ENCODE data around the gene NDUFAF5. TPM values are rescaled to one million over a fixed set of nuclear protein-coding genes. Genes with fewer than 3 reads are reported as not detected.

The NDUFAF5 gene
- total RNA-seq, 6 donors from 2014 or later, result 12.0 to 53.4 (median 17.7) TPM

DNA sequence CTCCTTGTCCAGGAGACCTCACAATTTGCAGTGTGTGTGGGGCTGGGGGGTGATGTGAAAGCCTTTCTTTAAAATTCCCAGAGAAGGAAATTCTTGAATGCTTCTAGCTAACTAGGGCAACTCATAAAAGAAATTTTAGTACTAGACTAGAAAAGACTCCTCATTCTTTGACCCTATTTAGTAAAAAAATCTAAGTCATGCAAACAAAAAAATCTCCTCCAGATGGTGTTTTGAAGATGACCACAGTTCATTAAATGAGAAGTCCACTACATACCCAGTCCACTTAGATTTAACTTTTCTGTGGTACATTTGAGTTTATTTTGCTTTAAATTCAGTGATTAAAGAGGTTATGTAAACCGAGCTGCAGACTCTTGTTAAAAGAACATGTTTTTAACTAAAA lies 67.5 kb downstream of the NDUFAF5 start:
- Histone ChIP-seq H3K9me3 (no peaks in the 10 kb centered on the region), H3K36me3 (no peaks in the 10 kb centered on the region), H3K27me3 (no peaks in the 10 kb centered on the region), H3K4me3 (no peak overlapping the region), H3K4me1 (peaks cover 0 to 4% (median 1%) of the 10 kb centered on the region in 4 donors), H3K27ac (peak overlapping the region in 1 of 4 donors; percentile 27)
- ATAC-seq (ENCODE audit: low FRiP score in 2 of 2), result no peak
- TF ChIP-seq POLR2AphosphoS5 (IDR thresholded peaks at IDR 0.05), result no peak
- TF ChIP-seq, protein P1, sequence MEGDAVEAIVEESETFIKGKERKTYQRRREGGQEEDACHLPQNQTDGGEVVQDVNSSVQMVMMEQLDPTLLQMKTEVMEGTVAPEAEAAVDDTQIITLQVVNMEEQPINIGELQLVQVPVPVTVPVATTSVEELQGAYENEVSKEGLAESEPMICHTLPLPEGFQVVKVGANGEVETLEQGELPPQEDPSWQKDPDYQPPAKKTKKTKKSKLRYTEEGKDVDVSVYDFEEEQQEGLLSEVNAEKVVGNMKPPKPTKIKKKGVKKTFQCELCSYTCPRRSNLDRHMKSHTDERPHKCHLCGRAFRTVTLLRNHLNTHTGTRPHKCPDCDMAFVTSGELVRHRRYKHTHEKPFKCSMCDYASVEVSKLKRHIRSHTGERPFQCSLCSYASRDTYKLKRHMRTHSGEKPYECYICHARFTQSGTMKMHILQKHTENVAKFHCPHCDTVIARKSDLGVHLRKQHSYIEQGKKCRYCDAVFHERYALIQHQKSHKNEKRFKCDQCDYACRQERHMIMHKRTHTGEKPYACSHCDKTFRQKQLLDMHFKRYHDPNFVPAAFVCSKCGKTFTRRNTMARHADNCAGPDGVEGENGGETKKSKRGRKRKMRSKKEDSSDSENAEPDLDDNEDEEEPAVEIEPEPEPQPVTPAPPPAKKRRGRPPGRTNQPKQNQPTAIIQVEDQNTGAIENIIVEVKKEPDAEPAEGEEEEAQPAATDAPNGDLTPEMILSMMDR (IDR thresholded peaks at IDR 0.05), result no peak
- no peak for TF ChIP-seq EP300 (IDR thresholded peaks at IDR 0.05)
- TF ChIP-seq POLR2A (IDR thresholded peaks at IDR 0.05), result no peak
- DNase-seq, result no peak
- 54 to 58% methylated on average over 1 of the region's 1 CpG for WGBS, 2 donors

DNA sequence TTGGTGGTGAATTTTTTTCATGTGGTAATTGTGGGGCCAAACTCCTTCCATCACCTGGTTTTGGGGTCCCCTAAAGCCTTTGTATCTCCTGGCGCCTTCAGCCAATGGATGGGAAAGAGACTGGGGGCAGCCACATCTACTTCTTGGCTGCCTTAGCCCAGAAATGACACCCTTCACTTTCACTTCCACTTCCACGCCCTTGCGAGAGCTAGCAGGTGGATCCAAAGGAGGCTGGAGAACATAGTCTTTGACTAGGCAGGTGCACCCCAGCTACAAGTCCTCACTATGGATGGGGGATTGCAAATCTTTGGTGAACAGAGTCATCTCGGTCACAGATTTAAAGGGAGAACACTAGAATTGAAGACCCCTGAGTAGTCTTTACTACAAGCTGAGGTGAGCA lies 70.8 kb downstream of the NDUFAF5 start:
- Histone ChIP-seq H3K27me3 (no peaks in the 10 kb centered on the region), H3K4me3 (no peak overlapping the region), H3K36me3 (no peaks in the 10 kb centered on the region), H3K27ac (no peak overlapping the region), H3K4me1 (peaks cover 0 to 5% (median 2%) of the 10 kb centered on the region in 4 donors), H3K9me3 (no peaks in the 10 kb centered on the region)
- TF ChIP-seq, protein P1 (IDR thresholded peaks at IDR 0.05), result no peak
- TF ChIP-seq EP300 (IDR thresholded peaks at IDR 0.05), result no peak
- no peak for TF ChIP-seq POLR2A (IDR thresholded peaks at IDR 0.05)
- TF ChIP-seq POLR2AphosphoS5 (IDR thresholded peaks at IDR 0.05), result no peak
- DNase-seq (no peak), ATAC-seq (ENCODE audit: low FRiP score in 2 of 2) (no peak)
- 78 to 94% methylated on average over 4 of the region's 4 CpGs for WGBS, 2 donors

DNA sequence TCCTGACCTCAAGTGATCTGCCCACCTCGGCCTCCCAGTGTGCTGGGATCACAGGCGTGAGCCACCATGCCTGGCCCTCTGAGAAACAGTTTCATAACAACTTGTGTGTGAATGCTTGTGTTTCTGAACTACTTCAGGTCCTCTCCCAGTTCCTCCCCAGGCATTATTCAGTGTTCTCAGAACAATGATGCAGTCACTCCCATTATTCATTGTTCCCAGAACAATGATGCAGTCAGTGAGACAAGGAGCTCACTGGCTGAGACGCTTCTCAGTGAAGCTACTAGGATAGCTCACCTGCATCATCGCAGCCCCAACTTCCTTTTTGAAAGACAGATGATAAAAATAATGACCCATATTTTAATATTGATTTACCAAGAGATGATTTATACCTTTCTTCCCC lies 71.5 kb downstream of the NDUFAF5 start:
- Histone ChIP-seq H3K27ac (no peak overlapping the region), H3K36me3 (no peaks in the 10 kb centered on the region), H3K9me3 (no peaks in the 10 kb centered on the region), H3K27me3 (no peaks in the 10 kb centered on the region), H3K4me1 (peaks cover 0 to 5% (median 2%) of the 10 kb centered on the region in 4 donors), H3K4me3 (no peak overlapping the region)
- TF ChIP-seq EP300 (IDR thresholded peaks at IDR 0.05) (no peak), POLR2A (IDR thresholded peaks at IDR 0.05) (no peak), POLR2AphosphoS5 (IDR thresholded peaks at IDR 0.05) (no peak)
- TF ChIP-seq, protein P1 (IDR thresholded peaks at IDR 0.05), result no peak
- 67 to 73% methylated on average over 4 of the region's 4 CpGs for WGBS, 2 donors
- ATAC-seq (ENCODE audit: low FRiP score in 2 of 2) (no peak), DNase-seq (no peak)

DNA sequence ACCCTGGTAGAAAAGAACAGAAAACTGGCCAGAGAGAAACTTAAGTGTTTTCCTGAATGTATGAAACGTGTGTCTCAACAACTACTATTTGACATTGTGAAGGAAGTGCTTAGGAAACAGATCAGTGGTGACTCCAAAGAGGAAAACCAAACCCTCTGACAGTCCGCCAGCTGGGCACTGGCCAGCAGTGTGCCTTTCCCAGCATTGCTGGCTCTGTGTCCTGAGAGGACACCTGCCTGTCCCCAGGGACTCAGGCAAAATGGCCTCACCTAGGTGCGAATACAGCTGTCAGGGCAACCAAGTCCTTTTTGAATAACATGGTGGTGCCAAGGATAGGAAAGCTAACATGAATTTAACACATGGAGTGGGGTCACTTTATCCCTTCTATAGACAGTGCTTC lies 72.5 kb downstream of the NDUFAF5 start:
- Histone ChIP-seq H3K27me3 (no peaks in the 10 kb centered on the region), H3K36me3 (no peaks in the 10 kb centered on the region), H3K27ac (no peak overlapping the region), H3K4me1 (peaks cover 0 to 5% (median 2%) of the 10 kb centered on the region in 4 donors), H3K9me3 (no peaks in the 10 kb centered on the region), H3K4me3 (no peak overlapping the region)
- TF ChIP-seq POLR2AphosphoS5 (IDR thresholded peaks at IDR 0.05) (no peak), EP300 (IDR thresholded peaks at IDR 0.05) (no peak), POLR2A (IDR thresholded peaks at IDR 0.05) (no peak)
- TF ChIP-seq, protein P1 (IDR thresholded peaks at IDR 0.05), result no peak
- DNase-seq, result peak; percentile 20 to 26
- ATAC-seq (ENCODE audit: low FRiP score in 2 of 2), result no peak
- 40 to 41% methylated on average over 3 of the region's 3 CpGs for WGBS, 2 donors

DNA sequence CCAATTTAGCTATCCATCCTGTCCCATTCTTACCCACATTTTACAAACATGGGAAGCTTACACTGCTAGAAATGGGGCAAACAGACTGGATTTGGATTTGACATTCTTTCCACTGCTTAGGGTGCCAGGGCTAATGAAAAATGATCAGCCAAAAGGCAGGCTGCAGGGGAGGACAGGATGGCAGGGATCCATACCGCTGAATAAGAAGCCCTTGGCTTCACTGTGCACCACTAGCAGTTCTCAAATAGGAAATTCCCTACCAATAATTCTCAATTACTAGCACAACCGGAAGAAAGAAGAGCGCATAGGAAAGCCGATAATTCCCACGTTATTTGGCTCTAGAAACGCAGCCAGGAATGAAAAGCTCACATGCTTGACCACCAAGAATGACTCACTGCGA lies 73.1 kb downstream of the NDUFAF5 start:
- Histone ChIP-seq H3K9me3 (no peaks in the 10 kb centered on the region), H3K27ac (no peak overlapping the region), H3K36me3 (no peaks in the 10 kb centered on the region), H3K4me1 (peaks cover 0 to 5% (median 2%) of the 10 kb centered on the region in 4 donors), H3K27me3 (no peaks in the 10 kb centered on the region), H3K4me3 (no peak overlapping the region)
- TF ChIP-seq, protein P1 (IDR thresholded peaks at IDR 0.05), result no peak
- TF ChIP-seq POLR2AphosphoS5 (IDR thresholded peaks at IDR 0.05) (no peak), POLR2A (IDR thresholded peaks at IDR 0.05) (no peak), EP300 (IDR thresholded peaks at IDR 0.05) (no peak)
- DNase-seq, result no peak
- ATAC-seq (ENCODE audit: low FRiP score in 2 of 2), result no peak
- WGBS, 2 donors, result 75 to 76% methylated on average over 7 of the region's 7 CpGs

Measured in upper lobe of left lung (tissue), 6 donors.